Vagina (tissue), 2 donors: ENCODE results near the gene ITGBL1. TPM values are rescaled to one million over a fixed set of nuclear protein-coding genes. Genes with fewer than 3 reads are reported as not detected.

Experiments
- DNase-seq, 2 donors: peaks; one replicate each; pipeline ENCODE4 v3.0.0-alpha.2; 2017; ENCODE audit errors: extremely low spot score in 2 of 2
- H3K27ac ChIP-seq: fragments of 200-600 bp; sonication (generic); one replicate; pipeline ENCODE4 v1.5.1; 2019
- H3K27me3 ChIP-seq: fragments of 200-600 bp; sonication (generic); one replicate; pipeline ENCODE4 v1.5.1; 2019
- H3K36me3 ChIP-seq, 2 donors: fragments of 200-600 bp; sonication (generic); one replicate each; pipeline ENCODE4 v1.5.1; 2017 to 2019
- H3K4me1 ChIP-seq: fragments of 200-600 bp; sonication (generic); one replicate; pipeline ENCODE4 v1.5.1; 2019
- H3K4me3 ChIP-seq, 2 donors: fragments of 200-600 bp; sonication (generic); 1 replicate in 1 of 2; 2 replicates in 1 of 2; pipeline ENCODE4 v1.5.1; 2016 to 2019
- H3K9me3 ChIP-seq: fragments of 200-600 bp; sonication (generic); one replicate; pipeline ENCODE4 v1.5.1; 2019
- CTCF ChIP-seq, 3 experiments: fragments of 450-650 bp in 2 of 3; fragments of 200-600 bp in 1 of 3; sonication (generic) in 1 of 3; IDR thresholded peaks; one replicate each; pipeline ENCODE4 v1.5.1; 2017 to 2019; ENCODE audit warnings: antibody characterized with exemption in 3 of 3, mild to moderate bottlenecking in 2 of 3, moderate library complexity in 2 of 3
- POLR2A ChIP-seq, 2 donors: fragments of 450-650 bp; IDR thresholded peaks; one replicate each; pipeline ENCODE4 v1.6.1; 2017; ENCODE audit warnings: antibody characterized with exemption in 2 of 2, mild to moderate bottlenecking in 2 of 2, moderate library complexity in 2 of 2
- POLR2AphosphoS5 ChIP-seq, 2 donors: sonication (generic); formaldehyde crosslinking; IDR thresholded peaks; one replicate each; pipeline ENCODE4 v1.9.0; 2017; ENCODE audit warnings: antibody characterized with exemption in 2 of 2, mild to moderate bottlenecking in 2 of 2, low read depth in 1 of 2; ENCODE audit not compliant: insufficient read depth in 1 of 2
- intact Hi-C: fragments of 100-400 bp; cut with DNase I; formaldehyde crosslinking; loops from one replicate; pipeline ENCODE4 v1.15.1; 2023
- total RNA-seq: library from RNA; depleted of rRNA; stranded (reverse); fragments of >200 nt; gene quantifications from one replicate; pipeline ENCODE4 v1.2.3, GENCODE V29; 2016

Gene ITGBL1
- total RNA-seq, 1 donor from 2014 or later = 6.4 TPM

DNA sequence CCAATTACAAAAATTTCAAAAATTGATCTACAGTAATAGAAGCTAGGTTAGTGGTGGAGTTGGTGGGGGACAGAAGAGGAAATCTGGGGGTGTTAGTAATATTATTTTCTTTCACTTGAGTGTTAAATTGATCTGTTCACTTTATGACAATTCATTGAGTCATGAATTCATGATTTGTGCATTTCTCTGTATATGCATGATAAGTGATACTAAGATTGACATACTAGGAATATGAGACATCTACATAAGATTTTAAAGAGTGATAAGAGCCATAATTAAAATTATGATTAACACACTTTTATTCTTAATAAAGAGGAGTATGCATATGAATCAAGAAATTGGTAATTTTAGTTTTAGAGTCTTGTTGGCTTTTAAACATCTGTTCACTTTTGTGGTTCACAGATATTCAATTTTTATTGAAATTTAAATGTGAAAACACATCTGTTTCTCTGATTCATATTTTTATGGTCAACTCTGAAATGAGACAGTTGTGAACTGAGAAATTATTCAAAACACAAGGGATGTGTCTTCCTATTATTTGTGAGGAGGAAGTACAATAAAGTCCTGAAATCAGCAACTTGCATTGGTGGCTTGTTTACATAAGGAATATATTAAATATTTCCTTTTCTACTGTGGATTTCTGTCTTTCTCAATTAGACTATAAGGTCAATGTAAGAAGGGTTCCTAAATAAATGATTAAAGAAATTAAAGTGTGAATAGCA lies 196.5 kb downstream of the ITGBL1 start:
- no peak overlapping the region for H3K27ac ChIP-seq
- no peaks in the 10 kb centered on the region for H3K4me1 ChIP-seq
- no peaks in the 10 kb centered on the region for H3K27me3 ChIP-seq
- TF ChIP-seq POLR2AphosphoS5 (IDR thresholded peaks at IDR 0.05; ENCODE audit: insufficient read depth in 1 of 2, low read depth in 1 of 2) (no peak), CTCF (IDR thresholded peaks at IDR 0.05) (no peak), POLR2A (IDR thresholded peaks at IDR 0.05) (no peak)
- no peak overlapping the region for H3K4me3 ChIP-seq
- DNase-seq = no peak
- H3K36me3 ChIP-seq = no peaks in the 10 kb centered on the region
- H3K9me3 ChIP-seq = no peaks in the 10 kb centered on the region
- intact Hi-C loops = no loop called here

GRCh38 chr13:101649488-101650126 lies 197.1 kb downstream of the ITGBL1 start:
- Histone ChIP-seq H3K9me3 (no peaks in the 10 kb centered on the region), H3K4me3 (no peak overlapping the region), H3K27me3 (no peaks in the 10 kb centered on the region), H3K36me3 (no peaks in the 10 kb centered on the region), H3K27ac (no peak overlapping the region), H3K4me1 (no peaks in the 10 kb centered on the region)
- intact Hi-C loops = no loop called here
- TF ChIP-seq POLR2AphosphoS5 (IDR thresholded peaks at IDR 0.05; ENCODE audit: insufficient read depth in 1 of 2, low read depth in 1 of 2) (peak in 1 of 2 donors; percentile 41), POLR2A (IDR thresholded peaks at IDR 0.05) (no peak)
- no peak for DNase-seq

DNA sequence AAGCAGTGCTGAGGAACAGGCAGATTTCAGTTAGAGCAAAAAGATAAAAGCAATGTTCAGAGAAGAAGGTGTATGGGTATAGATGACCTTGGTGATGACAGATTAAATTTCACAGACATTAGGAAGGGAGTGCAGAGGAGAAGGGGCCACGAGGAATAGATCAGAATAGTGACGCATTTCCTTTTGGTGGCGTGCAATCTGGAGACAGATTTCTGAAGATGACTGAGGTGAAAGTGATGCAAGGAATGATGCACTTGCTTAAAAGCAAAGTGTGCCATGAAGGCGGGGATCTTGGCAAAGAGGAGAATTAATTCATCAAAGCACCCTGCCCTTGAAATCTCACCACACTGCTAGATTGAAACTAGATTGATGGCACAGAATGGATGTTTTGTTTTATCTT lies 202.4 kb downstream of the ITGBL1 start:
- TF ChIP-seq POLR2A (IDR thresholded peaks at IDR 0.05) = no peak
- TF ChIP-seq POLR2AphosphoS5 (IDR thresholded peaks at IDR 0.05; ENCODE audit: insufficient read depth in 1 of 2, low read depth in 1 of 2) = no peak
- TF ChIP-seq CTCF (IDR thresholded peaks at IDR 0.05) = no peak
- H3K4me1 ChIP-seq = no peaks in the 10 kb centered on the region
- no peaks in the 10 kb centered on the region for H3K27me3 ChIP-seq
- H3K27ac ChIP-seq = no peak overlapping the region
- intact Hi-C loops = no loop called here
- DNase-seq = no peak
- no peaks in the 10 kb centered on the region for H3K9me3 ChIP-seq
- no peaks in the 10 kb centered on the region for H3K36me3 ChIP-seq
- H3K4me3 ChIP-seq = no peak overlapping the region

- H3K27me3 ChIP-seq = no peaks in the 10 kb centered on the region
- DNase-seq = no peak
- no peaks in the 10 kb centered on the region for H3K4me1 ChIP-seq
- H3K9me3 ChIP-seq = no peaks in the 10 kb centered on the region
- no peak overlapping the region for H3K4me3 ChIP-seq
- intact Hi-C loops = no loop called here
- H3K27ac ChIP-seq = no peak overlapping the region
- no peaks in the 10 kb centered on the region for H3K36me3 ChIP-seq
- no peak for TF ChIP-seq POLR2AphosphoS5 (IDR thresholded peaks at IDR 0.05; ENCODE audit: insufficient read depth in 1 of 2, low read depth in 1 of 2)
- no peak for TF ChIP-seq CTCF (IDR thresholded peaks at IDR 0.05)
- no peak for TF ChIP-seq POLR2A (IDR thresholded peaks at IDR 0.05)
These were observed 203.0 kb downstream of the ITGBL1 start for GRCh38 chr13:101655435-101655834.

GRCh38 chr13:101660711-101661110 lies 208.2 kb downstream of the ITGBL1 start:
- H3K27me3 ChIP-seq = no peaks in the 10 kb centered on the region
- no peak for TF ChIP-seq POLR2A (IDR thresholded peaks at IDR 0.05)
- no peak for TF ChIP-seq CTCF (IDR thresholded peaks at IDR 0.05)
- no peak for TF ChIP-seq POLR2AphosphoS5 (IDR thresholded peaks at IDR 0.05; ENCODE audit: insufficient read depth in 1 of 2, low read depth in 1 of 2)
- no peak overlapping the region for H3K4me3 ChIP-seq
- DNase-seq = no peak
- no peaks in the 10 kb centered on the region for H3K4me1 ChIP-seq
- no peak overlapping the region for H3K27ac ChIP-seq
- no peaks in the 10 kb centered on the region for H3K9me3 ChIP-seq
- intact Hi-C loops = no loop called here
- no peaks in the 10 kb centered on the region for H3K36me3 ChIP-seq
